Measurements from ENCODE around the gene ZBTB4.

Gene ZBTB4, protein sequence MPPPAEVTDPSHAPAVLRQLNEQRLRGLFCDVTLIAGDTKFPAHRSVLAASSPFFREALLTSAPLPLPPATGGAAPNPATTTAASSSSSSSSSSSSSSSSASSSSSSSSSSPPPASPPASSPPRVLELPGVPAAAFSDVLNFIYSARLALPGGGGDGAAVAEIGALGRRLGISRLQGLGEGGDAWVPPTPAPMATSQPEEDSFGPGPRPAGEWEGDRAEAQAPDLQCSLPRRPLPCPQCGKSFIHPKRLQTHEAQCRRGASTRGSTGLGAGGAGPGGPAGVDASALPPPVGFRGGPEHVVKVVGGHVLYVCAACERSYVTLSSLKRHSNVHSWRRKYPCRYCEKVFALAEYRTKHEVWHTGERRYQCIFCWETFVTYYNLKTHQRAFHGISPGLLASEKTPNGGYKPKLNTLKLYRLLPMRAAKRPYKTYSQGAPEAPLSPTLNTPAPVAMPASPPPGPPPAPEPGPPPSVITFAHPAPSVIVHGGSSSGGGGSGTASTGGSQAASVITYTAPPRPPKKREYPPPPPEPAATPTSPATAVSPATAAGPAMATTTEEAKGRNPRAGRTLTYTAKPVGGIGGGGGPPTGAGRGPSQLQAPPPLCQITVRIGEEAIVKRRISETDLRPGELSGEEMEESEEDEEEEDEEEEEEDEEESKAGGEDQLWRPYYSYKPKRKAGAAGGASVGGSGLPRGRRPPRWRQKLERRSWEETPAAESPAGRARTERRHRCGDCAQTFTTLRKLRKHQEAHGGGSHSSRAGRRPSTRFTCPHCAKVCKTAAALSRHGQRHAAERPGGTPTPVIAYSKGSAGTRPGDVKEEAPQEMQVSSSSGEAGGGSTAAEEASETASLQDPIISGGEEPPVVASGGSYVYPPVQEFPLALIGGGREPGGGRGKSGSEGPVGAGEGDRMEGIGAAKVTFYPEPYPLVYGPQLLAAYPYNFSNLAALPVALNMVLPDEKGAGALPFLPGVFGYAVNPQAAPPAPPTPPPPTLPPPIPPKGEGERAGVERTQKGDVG

DNA sequence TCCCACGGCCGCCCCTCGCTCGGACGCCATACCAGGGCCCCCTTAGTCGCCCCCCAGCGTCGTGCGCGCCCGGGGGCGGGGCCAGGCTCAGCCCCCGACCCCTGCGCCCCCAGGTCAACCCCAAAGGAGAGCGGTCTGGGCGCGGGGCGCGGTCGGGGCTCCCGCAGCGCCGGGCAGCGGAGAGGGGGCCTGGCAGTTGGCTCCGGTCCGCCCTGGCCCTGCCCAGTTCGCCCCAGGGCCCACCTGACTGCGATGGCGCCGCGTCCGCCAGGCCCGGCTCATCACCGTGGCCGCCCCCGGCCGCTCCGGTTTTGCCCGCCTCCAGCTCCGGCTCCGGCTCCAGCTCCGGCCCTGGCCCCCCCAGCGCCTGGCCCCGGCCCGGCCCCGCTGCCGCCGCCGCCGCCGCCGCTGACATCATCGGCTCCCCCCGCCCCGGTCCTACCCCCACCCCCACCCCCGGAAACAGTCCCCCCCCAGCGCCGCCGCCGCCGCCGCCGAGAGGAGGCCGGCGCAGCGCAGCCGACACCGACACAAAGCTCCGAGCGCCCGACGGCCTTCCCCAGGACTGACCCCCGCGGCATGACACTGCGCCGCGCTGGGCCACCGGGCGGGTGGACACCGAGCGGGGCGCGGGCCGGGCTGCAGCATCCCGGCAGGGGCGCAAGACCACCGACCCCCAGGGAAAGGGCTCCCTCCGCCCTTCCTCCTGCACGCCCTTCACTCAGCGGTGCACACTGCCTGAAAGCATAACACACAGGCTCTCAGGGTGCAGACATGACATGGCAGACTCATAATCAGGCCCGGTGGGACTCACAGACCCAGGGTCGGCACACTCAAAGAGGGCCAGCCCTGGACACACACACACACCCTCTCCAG is at the start of gene ZBTB4:
Gene ZBTB4, minus strand, starts transcription at position 419 of the 876 bp plus-strand sequence. CDS start 12,830 bp downstream, outside the sequence.
- no peak for DNase-seq

DNA sequence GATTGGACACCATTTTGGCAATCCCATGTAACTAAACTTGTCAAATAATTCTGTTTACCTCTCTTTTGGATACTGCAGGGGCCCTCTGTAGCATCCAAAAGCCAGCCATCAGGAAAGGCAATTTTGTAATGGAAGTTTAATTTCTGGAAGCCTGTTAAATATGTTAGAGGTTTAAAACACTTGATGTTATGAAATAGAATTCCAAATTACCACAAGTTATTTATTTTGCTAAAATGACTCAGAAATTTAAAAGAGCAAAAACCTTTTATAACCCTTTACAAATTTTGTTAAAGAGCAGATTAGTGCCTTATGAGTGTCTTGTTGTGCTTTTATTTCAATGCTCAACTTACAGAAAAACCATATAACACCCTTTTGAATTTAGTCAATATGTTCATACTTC is 49.4 kb upstream of the ZBTB4 start:
- DNase-seq = no peak

DNA sequence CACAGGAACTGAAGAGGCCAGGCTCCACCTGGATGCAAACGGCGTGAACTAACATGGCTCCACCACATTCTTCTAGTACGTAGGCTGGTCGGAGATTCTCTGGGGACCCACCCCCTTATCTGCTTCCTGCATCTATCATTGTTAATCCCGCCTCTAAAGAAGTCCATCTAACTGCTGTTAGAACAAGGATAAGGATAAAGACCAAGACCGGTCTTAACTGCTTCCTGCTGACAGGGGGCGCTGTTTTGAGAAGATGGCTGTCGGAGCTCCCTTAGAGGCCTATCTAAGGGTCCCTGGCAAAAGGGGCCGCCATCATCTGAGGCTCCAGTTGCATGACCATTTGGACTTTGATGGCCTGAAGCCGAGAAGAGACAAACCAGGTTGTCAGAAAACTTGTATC is 43.6 kb upstream of the ZBTB4 start:
- no peak for DNase-seq

DNA sequence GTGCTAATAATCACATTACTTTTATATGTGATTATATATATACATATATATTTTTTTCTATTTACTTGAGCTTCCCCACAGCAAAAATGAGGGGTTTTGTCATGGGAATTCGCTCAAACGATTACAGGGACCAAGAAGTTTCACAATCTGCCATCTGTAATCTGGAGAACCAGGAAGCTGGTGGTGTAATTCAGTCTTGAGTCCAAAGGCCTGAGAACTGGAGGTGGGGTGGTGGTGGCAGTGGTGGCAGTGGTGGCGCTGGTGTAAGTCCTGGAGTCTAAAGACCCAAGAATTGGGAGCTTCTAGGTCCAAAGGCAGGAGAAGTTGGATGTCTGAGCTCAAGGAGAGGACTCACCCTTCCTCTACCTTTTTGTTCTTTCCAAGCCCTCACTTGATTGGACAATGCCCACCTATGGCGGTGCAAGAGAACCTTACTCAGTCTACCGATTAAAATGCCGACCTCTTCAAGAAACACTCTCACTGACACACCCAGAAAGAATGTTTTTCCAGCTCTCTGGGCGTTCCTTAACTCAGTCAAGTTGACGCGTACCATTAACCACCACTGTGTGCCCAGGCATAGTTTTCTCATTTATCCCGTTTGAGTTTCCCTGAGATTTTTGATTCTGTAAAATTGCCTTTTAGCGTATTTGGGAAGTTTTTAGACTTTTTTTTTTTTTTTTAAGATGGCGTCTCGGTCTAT is 36.6 kb upstream of the ZBTB4 start:
- DNase-seq = no peak

DNA sequence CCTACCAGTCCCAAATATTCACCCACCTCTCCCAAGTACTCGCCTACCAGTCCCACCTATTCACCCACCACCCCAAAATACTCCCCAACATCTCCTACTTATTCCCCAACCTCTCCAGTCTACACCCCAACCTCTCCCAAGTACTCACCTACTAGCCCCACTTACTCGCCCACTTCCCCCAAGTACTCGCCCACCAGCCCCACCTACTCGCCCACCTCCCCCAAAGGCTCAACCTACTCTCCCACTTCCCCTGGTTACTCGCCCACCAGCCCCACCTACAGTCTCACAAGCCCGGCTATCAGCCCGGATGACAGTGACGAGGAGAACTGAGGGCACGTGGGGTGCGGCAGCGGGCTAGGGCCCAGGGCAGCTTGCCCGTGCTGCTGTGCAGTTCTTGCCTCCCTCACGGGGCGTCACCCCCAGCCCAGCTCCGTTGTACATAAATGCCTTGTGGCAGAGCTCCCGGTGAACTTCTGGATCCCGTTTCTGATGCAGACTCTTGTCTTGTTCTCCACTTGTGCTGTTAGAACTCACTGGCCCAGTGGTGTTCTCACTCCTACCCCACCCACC is 34.5 kb upstream of the ZBTB4 start:
- no peak for DNase-seq

DNA sequence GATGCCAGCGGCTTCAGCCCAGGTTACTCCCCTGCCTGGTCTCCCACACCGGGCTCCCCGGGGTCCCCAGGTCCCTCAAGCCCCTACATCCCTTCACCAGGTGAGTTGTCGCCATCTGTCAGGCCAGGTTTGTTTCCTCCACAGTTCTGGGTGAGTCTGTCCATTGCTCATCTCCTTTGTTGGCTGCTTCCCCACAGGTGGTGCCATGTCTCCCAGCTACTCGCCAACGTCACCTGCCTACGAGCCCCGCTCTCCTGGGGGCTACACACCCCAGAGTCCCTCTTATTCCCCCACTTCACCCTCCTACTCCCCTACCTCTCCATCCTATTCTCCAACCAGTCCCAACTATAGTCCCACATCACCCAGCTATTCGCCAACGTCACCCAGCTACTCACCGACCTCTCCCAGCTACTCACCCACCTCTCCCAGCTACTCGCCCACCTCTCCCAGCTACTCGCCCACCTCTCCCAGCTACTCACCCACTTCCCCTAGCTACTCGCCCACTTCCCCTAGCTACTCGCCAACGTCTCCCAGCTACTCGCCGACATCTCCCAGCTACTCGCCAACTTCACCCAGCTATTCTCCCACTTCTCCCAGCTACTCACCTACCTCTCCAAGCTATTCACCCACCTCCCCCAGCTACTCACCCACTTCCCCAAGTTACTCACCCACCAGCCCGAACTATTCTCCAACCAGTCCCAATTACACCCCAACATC is 33.6 kb upstream of the ZBTB4 start:
- no peak for DNase-seq

DNA sequence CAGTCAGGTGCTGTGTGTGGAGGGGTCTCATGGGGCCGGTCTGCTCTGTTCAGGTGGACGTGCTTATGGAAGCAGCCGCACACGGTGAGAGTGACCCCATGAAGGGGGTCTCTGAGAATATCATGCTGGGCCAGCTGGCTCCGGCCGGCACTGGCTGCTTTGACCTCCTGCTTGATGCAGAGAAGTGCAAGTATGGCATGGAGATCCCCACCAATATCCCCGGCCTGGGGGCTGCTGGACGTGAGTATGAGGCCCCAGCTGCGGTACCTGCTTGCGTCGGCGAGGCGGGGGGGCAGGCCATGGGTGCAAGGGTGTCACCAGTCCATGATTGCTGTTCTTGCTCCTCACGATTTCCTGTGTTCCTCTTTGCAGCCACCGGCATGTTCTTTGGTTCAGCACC is 32.7 kb upstream of the ZBTB4 start:
- DNase-seq = no peak

DNA sequence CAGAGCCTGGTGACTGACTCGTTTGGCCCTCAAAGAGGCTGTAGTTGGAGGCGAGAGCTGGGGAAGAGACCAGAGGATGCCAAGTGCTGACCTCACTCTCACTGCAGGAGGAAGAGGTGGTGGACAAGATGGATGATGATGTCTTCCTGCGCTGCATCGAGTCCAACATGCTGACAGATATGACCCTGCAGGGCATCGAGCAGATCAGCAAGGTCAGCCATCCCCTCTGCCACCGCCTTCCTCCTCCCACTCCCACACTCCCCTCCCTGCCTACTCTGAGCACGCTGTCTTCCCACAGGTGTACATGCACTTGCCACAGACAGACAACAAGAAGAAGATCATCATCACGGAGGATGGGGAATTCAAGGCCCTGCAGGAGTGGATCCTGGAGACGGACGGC is 31.7 kb upstream of the ZBTB4 start:
- DNase-seq = no peak

DNA sequence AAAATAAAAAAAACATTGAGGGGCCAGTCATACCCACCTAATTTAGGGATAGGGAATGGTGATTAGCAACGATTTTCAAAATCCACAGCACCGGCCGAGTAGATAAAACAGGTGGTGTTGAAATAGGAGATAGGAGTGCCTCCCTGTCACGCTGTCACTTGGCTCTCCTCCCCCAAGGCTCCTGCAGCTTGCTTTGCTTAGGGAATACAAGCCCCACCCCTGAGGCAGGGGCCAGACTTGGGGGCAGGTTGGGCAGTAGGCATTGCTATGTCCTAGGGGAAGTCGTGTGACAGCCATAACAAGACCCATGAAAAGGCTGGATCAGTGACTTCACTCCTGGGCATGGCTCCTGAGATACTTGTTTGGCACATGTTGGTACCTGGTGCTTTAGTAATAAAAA is 30.5 kb upstream of the ZBTB4 start:
- no peak for DNase-seq

DNA sequence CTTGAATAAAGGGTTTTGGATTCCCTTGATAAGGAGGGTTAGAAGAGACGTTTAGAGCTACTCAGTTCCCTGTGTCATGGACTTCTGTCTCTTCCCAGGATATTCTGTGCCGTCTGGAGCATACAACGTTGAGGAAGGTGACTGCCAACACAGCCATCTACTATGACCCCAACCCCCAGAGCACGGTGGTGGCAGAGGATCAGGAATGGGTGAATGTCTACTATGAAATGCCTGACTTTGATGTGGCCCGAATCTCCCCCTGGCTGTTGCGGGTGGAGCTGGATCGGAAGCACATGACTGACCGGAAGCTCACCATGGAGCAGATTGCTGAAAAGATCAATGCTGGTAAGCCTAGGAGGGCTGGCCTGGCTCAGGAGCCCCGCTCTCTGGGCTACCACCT is 29.4 kb upstream of the ZBTB4 start:
- DNase-seq = no peak

DNA sequence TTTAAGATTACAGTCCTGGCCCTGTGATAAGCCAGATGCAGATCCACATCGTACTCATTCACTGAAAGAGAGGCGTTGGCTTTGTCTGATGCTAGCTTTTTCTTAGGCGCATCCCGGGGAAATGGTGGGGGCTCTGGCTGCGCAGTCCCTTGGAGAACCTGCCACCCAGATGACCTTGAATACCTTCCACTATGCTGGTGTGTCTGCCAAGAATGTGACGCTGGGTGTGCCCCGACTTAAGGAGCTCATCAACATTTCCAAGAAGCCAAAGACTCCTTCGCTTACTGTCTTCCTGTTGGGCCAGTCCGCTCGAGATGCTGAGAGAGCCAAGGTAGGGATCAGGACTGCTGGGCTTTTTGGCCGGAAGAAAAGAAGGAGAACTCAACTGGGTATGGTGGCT is 28.7 kb upstream of the ZBTB4 start:
- no peak for DNase-seq

DNA sequence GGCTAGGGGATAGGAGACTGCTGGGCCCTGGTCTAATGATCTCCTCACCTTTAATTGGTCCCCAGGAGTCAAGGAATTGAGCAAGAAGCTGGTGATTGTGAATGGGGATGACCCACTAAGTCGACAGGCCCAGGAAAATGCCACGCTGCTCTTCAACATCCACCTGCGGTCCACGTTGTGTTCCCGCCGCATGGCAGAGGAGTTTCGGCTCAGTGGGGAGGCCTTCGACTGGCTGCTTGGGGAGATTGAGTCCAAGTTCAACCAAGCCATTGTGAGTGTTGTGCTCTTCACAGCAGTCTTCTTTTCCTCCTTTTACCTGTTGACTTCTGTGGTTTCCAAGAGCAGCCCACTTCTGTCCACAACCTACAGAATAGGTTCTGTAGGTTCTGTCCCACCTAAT is 24.1 kb upstream of the ZBTB4 start:
- DNase-seq = no peak

DNA sequence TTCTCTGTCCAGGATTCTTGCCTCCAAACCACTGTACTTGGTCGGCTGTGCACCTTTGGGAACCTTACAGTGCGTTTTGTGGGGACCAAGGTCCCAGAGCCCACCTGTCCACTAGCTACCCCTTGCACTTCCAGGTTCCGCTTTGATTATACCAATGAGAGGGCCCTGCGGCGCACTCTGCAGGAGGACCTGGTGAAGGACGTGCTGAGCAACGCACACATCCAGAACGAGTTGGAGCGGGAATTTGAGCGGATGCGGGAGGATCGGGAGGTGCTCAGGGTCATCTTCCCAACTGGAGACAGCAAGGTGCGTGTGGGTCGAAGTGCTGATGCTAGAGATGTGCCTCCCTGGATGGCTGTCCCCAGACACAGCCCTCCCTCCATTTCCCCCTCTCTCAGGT is 23.6 kb upstream of the ZBTB4 start:
- no peak for DNase-seq

DNA sequence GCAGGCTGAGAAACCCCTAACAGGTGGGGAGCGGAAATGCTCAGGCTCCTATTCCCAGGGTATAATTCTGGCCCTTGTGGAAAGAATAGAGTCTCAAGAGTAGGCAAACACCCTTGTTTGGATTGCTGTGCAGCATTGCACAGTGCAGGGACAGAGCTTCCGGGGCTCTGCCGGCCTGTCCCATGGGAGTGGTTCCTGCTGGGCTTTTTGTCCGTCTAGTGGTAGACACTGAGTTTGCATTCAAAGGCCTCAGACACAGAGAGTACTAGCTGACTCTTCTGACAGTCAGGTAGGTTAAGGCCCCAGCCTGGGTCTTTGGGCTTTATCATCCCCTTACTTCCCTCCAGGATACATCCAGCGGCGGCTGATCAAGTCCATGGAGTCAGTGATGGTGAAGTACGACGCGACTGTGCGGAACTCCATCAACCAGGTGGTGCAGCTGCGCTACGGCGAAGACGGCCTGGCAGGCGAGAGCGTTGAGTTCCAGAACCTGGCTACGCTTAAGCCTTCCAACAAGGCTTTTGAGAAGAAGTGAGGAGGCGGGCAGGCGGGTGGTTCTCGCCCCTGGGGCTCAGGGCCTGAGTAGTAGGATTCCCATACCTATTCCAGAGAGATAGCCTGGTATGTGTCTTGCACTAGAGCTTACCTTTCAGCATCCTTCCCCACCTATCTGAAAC is 22.9 kb upstream of the ZBTB4 start:
- no peak for DNase-seq

DNA sequence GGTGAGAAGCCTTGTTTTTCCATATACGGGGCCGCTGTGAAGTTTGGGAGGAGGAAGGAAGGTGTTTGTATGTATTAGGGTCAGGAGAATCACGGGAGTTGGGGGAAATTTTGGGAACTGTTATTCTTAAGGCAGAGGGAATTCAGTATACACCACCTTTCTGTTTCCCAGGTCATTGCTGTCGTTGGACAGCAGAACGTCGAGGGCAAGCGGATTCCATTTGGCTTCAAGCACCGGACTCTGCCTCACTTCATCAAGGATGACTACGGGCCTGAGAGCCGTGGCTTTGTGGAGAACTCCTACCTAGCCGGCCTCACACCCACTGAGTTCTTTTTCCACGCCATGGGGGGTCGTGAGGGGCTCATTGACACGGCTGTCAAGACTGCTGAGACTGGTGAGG is 22.3 kb upstream of the ZBTB4 start:
- no peak for DNase-seq

DNA sequence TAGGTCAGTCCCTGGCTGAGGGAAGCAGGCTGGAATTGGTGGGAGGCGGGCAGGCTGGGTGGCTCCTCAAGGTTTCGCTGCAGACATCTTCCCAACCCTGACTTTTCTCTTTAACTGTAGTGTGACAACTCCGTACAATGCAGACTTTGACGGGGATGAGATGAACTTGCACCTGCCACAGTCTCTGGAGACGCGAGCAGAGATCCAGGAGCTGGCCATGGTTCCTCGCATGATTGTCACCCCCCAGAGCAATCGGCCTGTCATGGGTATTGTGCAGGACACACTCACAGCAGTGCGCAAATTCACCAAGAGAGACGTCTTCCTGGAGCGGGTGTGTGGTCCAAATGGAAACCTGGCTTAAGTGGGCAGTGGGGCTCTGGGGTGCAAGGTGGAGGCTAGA is 19.7 kb upstream of the ZBTB4 start:
- DNase-seq = no peak

DNA sequence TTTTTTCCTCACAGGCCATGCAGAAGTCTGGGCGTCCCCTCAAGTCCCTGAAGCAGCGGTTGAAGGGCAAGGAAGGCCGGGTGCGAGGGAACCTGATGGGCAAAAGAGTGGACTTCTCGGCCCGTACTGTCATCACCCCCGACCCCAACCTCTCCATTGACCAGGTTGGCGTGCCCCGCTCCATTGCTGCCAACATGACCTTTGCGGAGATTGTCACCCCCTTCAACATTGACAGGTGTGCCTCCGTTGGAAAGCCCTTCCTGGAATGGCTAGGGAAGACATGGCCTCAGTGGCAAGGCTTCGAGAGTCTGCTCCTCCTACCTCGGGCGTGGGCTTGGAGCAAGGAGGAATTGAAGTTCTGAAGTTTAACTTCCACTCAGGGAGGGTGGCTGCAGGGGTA is 18.2 kb upstream of the ZBTB4 start:
- DNase-seq = no peak

DNA sequence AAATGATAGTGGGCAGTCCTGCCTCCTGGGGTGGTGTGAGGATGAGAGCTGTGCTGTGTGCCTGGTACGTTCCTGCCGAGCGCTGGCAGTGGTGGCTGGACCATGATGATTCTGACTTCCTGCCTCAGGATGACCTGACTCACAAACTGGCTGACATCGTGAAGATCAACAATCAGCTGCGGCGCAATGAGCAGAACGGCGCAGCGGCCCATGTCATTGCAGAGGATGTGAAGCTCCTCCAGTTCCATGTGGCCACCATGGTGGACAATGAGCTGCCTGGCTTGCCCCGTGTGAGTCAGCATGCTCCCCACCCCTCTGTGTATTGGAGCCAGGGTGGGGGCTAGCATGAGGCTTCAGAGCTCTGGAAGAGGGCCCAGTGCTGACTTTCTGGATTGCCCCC is 17.8 kb upstream of the ZBTB4 start:
- no peak for DNase-seq

DNA sequence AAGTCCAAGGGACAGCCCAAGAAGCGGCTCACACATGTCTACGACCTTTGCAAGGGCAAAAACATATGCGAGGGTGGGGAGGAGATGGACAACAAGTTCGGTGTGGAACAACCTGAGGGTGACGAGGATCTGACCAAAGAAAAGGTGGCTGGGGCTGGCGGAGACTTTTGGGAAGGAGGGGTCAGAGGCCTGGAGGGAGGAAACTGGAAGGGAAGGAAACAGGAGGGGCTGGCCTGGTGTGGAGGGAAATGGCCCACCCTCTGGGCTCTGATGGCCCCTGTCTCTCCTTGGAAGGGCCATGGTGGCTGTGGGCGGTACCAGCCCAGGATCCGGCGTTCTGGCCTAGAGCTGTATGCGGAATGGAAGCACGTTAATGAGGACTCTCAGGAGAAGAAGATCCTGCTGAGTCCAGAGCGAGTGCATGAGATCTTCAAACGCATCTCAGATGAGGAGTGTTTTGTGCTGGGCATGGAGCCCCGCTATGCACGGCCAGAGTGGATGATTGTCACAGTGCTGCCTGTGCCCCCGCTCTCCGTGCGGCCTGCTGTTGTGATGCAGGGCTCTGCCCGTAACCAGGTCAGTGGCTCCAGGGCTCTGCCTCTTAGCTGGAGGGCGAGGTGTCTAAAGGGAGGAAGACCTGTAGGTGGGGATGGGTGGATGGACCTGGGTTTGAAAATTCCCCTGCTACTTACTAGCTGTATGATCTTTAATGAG is 17.2 kb upstream of the ZBTB4 start:
- no peak for DNase-seq

DNA sequence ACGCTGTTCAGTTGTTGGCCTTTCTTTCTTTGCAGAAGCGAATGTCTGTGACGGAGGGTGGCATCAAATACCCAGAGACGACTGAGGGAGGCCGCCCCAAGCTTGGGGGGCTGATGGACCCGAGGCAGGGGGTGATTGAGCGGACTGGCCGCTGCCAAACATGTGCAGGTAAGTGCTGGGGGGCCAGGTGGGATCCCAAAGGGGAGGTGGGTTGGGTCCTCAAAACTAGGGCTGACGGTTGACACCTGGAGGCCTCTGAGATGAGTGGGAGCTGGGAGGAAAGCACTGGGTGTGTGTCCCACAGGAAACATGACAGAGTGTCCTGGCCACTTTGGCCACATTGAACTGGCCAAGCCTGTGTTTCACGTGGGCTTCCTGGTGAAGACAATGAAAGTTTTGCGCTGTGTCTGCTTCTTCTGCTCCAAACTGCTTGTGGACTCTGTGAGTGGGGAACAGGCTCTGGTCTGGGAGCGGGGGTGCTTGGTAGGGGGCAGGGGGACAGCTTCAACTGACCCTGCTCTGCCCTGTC is 16.5 kb upstream of the ZBTB4 start:
- DNase-seq = no peak
